Left lung (tissue), 10 donors: ENCODE measurements around the gene SGPP2. TPM values are rescaled to one million over a fixed set of nuclear protein-coding genes. Genes with fewer than 3 reads are reported as not detected.
A peak's percentile ranks its signal among the peaks of the same experiment; 100 is the strongest.

Experiments
- ATAC-seq: fragments of 200-7000 bp; cut with Tn5 transposase; one replicate; pipeline ENCODE4 v1.9.1; 2020; ENCODE audit warnings: moderate library complexity
- DNase-seq, 4 donors: peaks; one replicate each; pipeline ENCODE4 v3.0.0-alpha.2; 2013 to 2020
- H3K27ac ChIP-seq, 2 donors: fragments of 200-600 bp; sonication (generic) in 1 of 2; one replicate each; pipeline versions ENCODE4 v1.5.0 to v1.8.0; 2020 to 2021
- H3K27me3 ChIP-seq, 2 donors: fragments of 200-600 bp; sonication (generic) in 1 of 2; one replicate each; pipeline versions ENCODE4 v1.5.0 to v1.8.0; 2020 to 2021
- H3K36me3 ChIP-seq, 2 donors: fragments of 200-600 bp; sonication (generic) in 1 of 2; one replicate each; pipeline versions ENCODE4 v1.5.0 to v1.8.0; 2020 to 2021
- H3K4me1 ChIP-seq, 2 donors: fragments of 200-600 bp; one replicate each; pipeline ENCODE4 v1.8.0; 2021
- H3K4me3 ChIP-seq, 2 donors: fragments of 200-600 bp; sonication (generic) in 1 of 2; one replicate each; pipeline versions ENCODE4 v1.5.0 to v1.8.0; 2020 to 2021; ENCODE audit warnings: mild to moderate bottlenecking in 1 of 2
- H3K9me3 ChIP-seq, 2 donors: fragments of 200-600 bp; sonication (generic) in 1 of 2; one replicate each; pipeline versions ENCODE4 v1.5.0 to v1.8.0; 2020 to 2021
- intact Hi-C, 2 donors: fragments of 100-400 bp; cut with DNase I; formaldehyde crosslinking; loops; one replicate each; pipeline versions ENCODE4 v1.11.2 to v1.14.2; 2022
- polyA plus RNA-seq, 6 donors: library from polyadenylated mRNA; unstranded; fragments of 120-200 nt; gene quantifications; one replicate each; pipeline ENCODE4 v1.2.1, GENCODE V29; 2013; ENCODE audit not compliant: insufficient read length in 6 of 6
- total RNA-seq, 2 donors: library from RNA; stranded (reverse); fragmentation: NEBNext Ultra II Directional; extraction: Animal tissue kit (Norgen Biotek cat#: 25700); gene quantifications; one replicate each; pipeline ENCODE4 v1.2.1, GENCODE V29; 2021
- TF ChIP-seq, protein P1 (sequence below), 2 donors: fragments of 200-600 bp; sonication (generic) in 1 of 2; IDR thresholded peaks; one replicate each; pipeline versions ENCODE4 v1.5.0 to v1.8.0; 2021; ENCODE audit warnings: antibody characterized with exemption in 2 of 2
- donor health status: DM: no; HTN: yes; CAD: no.
- donor health status: DM: no; HTN: no; CAD: no.

The SGPP2 gene
- total and polyA plus RNA-seq, 8 donors, result 2.2 to 31.2 (median 5.9) TPM

DNA sequence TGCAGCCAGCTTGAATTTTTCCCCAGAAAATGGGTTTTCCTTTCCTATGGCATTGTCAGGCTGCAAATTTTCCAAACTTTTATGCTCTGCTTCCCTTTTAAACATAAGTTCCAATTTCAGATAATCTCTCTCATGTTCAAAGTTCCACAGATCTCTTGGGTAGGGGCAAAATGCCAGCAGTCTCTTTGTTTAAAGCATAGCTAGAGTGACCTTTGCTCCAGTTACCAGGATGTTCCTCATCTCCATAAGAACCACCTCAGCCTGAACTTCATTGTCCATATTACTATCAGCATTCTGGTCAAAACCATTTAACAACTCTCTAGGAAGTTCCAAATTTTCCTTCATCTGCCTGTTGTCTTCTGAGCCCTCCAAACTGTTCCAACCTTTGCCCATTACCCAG lies 68.3 kb downstream of the SGPP2 start:
- no peak overlapping the region for H3K4me3 ChIP-seq
- ATAC-seq (no peak), DNase-seq (no peak)
- H3K27ac ChIP-seq, result no peak overlapping the region
- TF ChIP-seq, protein P1, sequence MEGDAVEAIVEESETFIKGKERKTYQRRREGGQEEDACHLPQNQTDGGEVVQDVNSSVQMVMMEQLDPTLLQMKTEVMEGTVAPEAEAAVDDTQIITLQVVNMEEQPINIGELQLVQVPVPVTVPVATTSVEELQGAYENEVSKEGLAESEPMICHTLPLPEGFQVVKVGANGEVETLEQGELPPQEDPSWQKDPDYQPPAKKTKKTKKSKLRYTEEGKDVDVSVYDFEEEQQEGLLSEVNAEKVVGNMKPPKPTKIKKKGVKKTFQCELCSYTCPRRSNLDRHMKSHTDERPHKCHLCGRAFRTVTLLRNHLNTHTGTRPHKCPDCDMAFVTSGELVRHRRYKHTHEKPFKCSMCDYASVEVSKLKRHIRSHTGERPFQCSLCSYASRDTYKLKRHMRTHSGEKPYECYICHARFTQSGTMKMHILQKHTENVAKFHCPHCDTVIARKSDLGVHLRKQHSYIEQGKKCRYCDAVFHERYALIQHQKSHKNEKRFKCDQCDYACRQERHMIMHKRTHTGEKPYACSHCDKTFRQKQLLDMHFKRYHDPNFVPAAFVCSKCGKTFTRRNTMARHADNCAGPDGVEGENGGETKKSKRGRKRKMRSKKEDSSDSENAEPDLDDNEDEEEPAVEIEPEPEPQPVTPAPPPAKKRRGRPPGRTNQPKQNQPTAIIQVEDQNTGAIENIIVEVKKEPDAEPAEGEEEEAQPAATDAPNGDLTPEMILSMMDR (IDR thresholded peaks at IDR 0.05), result no peak
- H3K27me3 ChIP-seq, result no peaks in the 10 kb centered on the region
- H3K9me3 ChIP-seq, result no peaks in the 10 kb centered on the region
- H3K4me1 ChIP-seq, result no peaks in the 10 kb centered on the region
- intact Hi-C loops, result no loop called here
- H3K36me3 ChIP-seq, result no peaks in the 10 kb centered on the region

DNA sequence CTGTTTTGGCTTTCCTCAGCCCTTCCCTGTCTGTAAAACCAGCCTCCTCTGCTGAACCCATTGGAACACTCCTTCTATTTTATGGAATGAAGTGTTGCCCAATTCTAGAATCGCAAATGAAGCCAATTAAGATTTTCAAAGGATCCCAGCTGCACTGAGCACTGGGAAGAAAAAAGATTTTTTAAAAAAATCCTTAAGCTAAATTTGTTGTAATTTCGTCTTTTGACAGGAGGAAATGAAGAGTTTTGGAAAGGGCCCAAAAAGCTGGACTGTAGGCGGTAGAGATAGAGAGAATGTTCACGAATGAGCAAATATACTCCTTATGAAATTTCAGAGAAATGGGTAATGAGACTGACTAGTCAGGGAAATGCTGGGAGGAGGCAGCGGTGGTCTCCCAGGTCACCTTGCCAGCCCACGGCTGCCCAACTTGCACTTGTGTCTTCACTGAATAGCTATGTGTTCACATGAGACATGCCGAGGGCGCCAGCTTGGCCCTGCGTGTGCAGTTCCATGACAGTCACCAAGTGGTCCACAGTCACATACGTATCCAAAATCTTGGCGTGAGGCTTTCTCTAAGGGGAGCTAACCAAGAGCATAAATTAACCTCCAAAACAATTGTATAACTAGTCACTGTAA lies 69.9 kb downstream of the SGPP2 start:
- Histone ChIP-seq H3K36me3 (no peaks in the 10 kb centered on the region), H3K4me1 (no peaks in the 10 kb centered on the region), H3K9me3 (no peaks in the 10 kb centered on the region), H3K27me3 (no peaks in the 10 kb centered on the region), H3K27ac (no peak overlapping the region), H3K4me3 (no peak overlapping the region)
- peak in 3 of 4 donors; percentile 64 to 75 (median 73) for DNase-seq
- TF ChIP-seq, protein P1 (IDR thresholded peaks at IDR 0.05), result no peak
- peak; percentile 30 for ATAC-seq
- intact Hi-C loops, result no loop called here

DNA sequence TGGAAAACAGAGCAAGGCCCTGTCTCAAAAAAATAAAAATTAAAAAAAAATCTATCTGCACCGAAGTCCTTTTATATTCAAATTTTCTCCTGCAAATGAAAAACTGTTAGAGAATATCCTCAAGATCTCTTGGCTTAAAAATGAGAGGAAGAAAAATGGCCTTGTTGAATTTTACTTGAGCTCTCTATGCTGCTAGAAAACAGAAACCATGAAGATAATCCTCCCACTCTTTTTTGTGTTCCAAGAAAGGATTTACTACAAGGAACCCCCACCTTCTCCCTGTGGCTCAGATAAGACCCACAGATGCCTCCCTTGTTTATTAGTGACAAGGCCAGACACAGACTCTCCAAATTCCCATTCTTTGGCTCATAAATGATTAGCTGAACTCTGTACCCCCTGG lies 71.0 kb downstream of the SGPP2 start:
- TF ChIP-seq, protein P1 (IDR thresholded peaks at IDR 0.05), result no peak
- ATAC-seq, result no peak

DNA sequence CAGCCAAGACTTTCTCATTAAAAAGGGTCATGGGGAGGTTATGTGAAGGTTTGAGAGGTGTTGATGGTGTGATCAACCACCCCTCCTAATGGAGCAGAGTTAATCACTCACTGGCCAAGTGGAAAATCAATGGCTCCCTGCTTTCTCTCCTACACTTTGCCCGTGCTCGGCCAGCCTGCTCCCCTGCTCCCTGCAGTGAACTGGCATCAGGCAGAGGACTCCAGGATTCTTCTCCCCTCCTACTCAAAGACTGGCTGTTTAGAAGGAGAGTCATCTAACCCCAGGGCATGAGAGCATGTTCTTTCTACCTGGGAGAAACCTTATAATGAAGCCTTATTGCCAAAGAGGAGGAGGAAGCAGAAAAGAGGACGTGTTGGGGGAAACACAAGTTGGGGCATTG lies 74.9 kb downstream of the SGPP2 start:
- DNase-seq (no peak), ATAC-seq (no peak)
- Histone ChIP-seq H3K4me1 (no peaks in the 10 kb centered on the region), H3K36me3 (no peaks in the 10 kb centered on the region), H3K4me3 (no peak overlapping the region), H3K27me3 (no peaks in the 10 kb centered on the region), H3K9me3 (no peaks in the 10 kb centered on the region), H3K27ac (no peak overlapping the region)
- intact Hi-C loops, result no loop called here
- TF ChIP-seq, protein P1 (IDR thresholded peaks at IDR 0.05), result no peak

More for the DNA sequence above, 71.0 kb downstream of the SGPP2 start:
- no peaks in the 10 kb centered on the region for H3K36me3 ChIP-seq
- H3K27ac ChIP-seq, result no peak overlapping the region
- H3K27me3 ChIP-seq, result no peaks in the 10 kb centered on the region
- DNase-seq, result no peak
- intact Hi-C loops, result no loop called here
- no peaks in the 10 kb centered on the region for H3K4me1 ChIP-seq
- no peak overlapping the region for H3K4me3 ChIP-seq
- no peaks in the 10 kb centered on the region for H3K9me3 ChIP-seq

DNA sequence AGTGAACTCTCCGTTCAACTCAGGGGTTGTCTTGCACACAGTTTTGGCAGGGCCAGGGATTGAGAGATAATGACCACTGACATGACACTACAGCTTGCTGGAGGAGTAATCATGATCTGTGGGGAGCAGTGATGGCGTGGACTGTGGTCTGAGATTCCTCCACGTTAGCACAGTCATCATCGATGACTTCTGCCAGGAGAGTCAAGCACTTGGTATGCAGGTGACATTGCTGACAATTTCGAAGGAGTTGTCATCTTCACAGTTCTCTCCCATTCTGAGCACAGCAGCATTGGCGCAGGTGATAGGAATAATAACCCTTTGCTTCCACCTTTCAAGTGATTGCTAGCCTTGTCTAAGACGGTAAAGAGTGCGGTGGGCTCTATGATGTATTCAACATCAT lies 79.8 kb downstream of the SGPP2 start:
- Histone ChIP-seq H3K36me3 (no peaks in the 10 kb centered on the region), H3K4me3 (no peak overlapping the region), H3K9me3 (no peaks in the 10 kb centered on the region), H3K27ac (no peak overlapping the region), H3K4me1 (no peaks in the 10 kb centered on the region), H3K27me3 (no peaks in the 10 kb centered on the region)
- TF ChIP-seq, protein P1 (IDR thresholded peaks at IDR 0.05), result no peak
- DNase-seq (no peak), ATAC-seq (no peak)
- intact Hi-C loops, result no loop called here
